ENCODE measurements around the gene BTBD16. TPM values are rescaled to one million over a fixed set of nuclear protein-coding genes. Genes with fewer than 3 reads are reported as not detected.

The BTBD16 gene
- total RNA-seq, 1 experiment from 2014 or later, result not detected

DNA sequence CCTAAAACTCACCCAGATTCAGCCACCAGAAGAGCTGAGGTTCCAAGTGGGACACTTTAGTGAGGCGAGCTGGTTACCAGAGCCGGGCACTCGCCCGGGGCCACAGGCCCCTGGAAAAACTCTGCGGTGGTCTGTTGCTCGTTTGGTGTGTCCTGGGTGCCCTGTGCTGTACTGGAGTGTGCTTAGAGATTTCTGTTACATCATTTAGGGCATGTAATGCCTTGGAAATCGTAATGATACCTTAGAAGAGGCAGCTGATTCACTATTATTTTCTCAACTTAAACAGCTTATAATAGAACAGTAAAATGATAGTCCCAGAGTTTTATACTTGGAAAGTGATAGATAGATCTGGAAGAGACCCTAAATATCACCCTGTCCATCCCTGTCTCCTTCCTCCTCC lies 48.5 kb upstream of the BTBD16 start:
- no peak overlapping the region for H3K14ac ChIP-seq (ENCODE audit: insufficient read depth, low read length)
- no peak overlapping the region for H2BK5ac ChIP-seq (ENCODE audit: insufficient read length, low read length)
- H3K27me3 ChIP-seq (ENCODE audit: insufficient read depth, low read length), result no peaks in the 10 kb centered on the region
- no peak overlapping the region for H2BK12ac ChIP-seq (ENCODE audit: insufficient read length, low read depth, low read length)
- H3K79me1 ChIP-seq (ENCODE audit: insufficient read depth, low read depth, low read length, poor library complexity, severe bottlenecking), result no peaks in the 10 kb centered on the region
- no peak overlapping the region for H4K5ac ChIP-seq (ENCODE audit: insufficient read length, low read depth, low read length)
- H4K91ac ChIP-seq (ENCODE audit: insufficient read length, low read depth, low read length), result no peak overlapping the region
- WGBS (ENCODE audit: extremely low coverage, insufficient read length, low lambda C conversion rate), result no CpG with 5 or more reads among the region's 7 CpGs
- no peak overlapping the region for H2BK120ac ChIP-seq (ENCODE audit: low read depth, low read length, poor library complexity, severe bottlenecking)
- H3K56ac ChIP-seq (ENCODE audit: insufficient read length, low read depth, low read length), result no peak overlapping the region
- Mint-ChIP-seq H3K36me3 (ENCODE audit: insufficient read depth in 1 of 3, low read depth in 3 of 3) (peaks cover 45 to 72% (median 71%) of the 10 kb centered on the region in 3 experiments), H3K9me3 (no peaks in the 10 kb centered on the region), H3K27me3 (ENCODE audit: low read depth) (no peaks in the 10 kb centered on the region), H3K4me3 (no peak overlapping the region), H3K4me1 (no peaks in the 10 kb centered on the region), H3K27ac (no peak overlapping the region; a peak in 1 of 7 replicates)
- H2AFZ ChIP-seq (ENCODE audit: low read length), result no peak overlapping the region
- no peak overlapping the region for H3T11ph ChIP-seq (ENCODE audit: low read length)
- H3K18ac ChIP-seq (ENCODE audit: insufficient read length, low read depth, low read length), result no peak overlapping the region
- H3K4me2 ChIP-seq (ENCODE audit: insufficient read depth, insufficient read length, low read length), result no peak overlapping the region
- H2BK20ac ChIP-seq (ENCODE audit: low read depth, low read length, poor library complexity, severe bottlenecking), result no peak overlapping the region
- no peak overlapping the region for H3K9ac ChIP-seq (ENCODE audit: extremely low read depth, insufficient read length, low read length)
- no peak overlapping the region for H3K27ac ChIP-seq (ENCODE audit: insufficient read length, low read depth, low read length)
- no peaks in the 10 kb centered on the region for H3K4me1 ChIP-seq (ENCODE audit: insufficient read depth, low read length)
- no peak overlapping the region for H3K23ac ChIP-seq (ENCODE audit: insufficient read length, low read depth, low read length)
- TF ChIP-seq, protein P1, sequence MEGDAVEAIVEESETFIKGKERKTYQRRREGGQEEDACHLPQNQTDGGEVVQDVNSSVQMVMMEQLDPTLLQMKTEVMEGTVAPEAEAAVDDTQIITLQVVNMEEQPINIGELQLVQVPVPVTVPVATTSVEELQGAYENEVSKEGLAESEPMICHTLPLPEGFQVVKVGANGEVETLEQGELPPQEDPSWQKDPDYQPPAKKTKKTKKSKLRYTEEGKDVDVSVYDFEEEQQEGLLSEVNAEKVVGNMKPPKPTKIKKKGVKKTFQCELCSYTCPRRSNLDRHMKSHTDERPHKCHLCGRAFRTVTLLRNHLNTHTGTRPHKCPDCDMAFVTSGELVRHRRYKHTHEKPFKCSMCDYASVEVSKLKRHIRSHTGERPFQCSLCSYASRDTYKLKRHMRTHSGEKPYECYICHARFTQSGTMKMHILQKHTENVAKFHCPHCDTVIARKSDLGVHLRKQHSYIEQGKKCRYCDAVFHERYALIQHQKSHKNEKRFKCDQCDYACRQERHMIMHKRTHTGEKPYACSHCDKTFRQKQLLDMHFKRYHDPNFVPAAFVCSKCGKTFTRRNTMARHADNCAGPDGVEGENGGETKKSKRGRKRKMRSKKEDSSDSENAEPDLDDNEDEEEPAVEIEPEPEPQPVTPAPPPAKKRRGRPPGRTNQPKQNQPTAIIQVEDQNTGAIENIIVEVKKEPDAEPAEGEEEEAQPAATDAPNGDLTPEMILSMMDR (conservative IDR thresholded peaks at IDR 0.05), result no peak
- H3K79me2 ChIP-seq (ENCODE audit: insufficient read depth, low read length), result no peaks in the 10 kb centered on the region
- H2AK5ac ChIP-seq (ENCODE audit: insufficient read length, low read length), result no peak overlapping the region
- no peak overlapping the region for H4K8ac ChIP-seq (replicated peaks; ENCODE audit: insufficient read length, low read depth, low read length)
- H3K9me3 ChIP-seq (ENCODE audit: control insufficient read depth, low read depth, low read length), result no peaks in the 10 kb centered on the region
- DNase-seq, result no peak
- no peak overlapping the region for H3K4ac ChIP-seq (ENCODE audit: low read depth, low read length)
- H4K20me1 ChIP-seq (ENCODE audit: control insufficient read depth, insufficient read depth, insufficient read length), result no peaks in the 10 kb centered on the region
- no peak overlapping the region for H2BK15ac ChIP-seq (ENCODE audit: low read depth, low read length)
- no peaks in the 10 kb centered on the region for H3K23me2 ChIP-seq (ENCODE audit: insufficient read length, low read depth, low read length, poor library complexity, severe bottlenecking)
